Epithelial cell of prostate (primary cell): ENCODE data around the gene TES.
A peak's percentile ranks its signal among the peaks of the same experiment; 100 is the strongest.

Source experiments
- DNase-seq: peaks from one replicate; pipeline ENCODE4 v3.0.0-alpha.2; 2011; ENCODE audit warnings: low read depth, low spot score
- H3K27ac ChIP-seq: fragments of 450-650 bp; 2 replicates; pipeline ENCODE4 v1.5.1; 2017; ENCODE audit warnings: mild to moderate bottlenecking

The TES gene

GRCh38 chr7:116218051-116218645 lies 7.8 kb downstream of the TES start:
- no peak for DNase-seq
- peak overlapping the region; percentile 39 for H3K27ac ChIP-seq

- no peak for DNase-seq
- peak overlapping the region; percentile 39 for H3K27ac ChIP-seq
Measured at GRCh38 chr7:116218747-116219146, 8.4 kb downstream of the TES start.

- no peak overlapping the region for H3K27ac ChIP-seq
- DNase-seq, result no peak
Measured at GRCh38 chr7:116219288-116219687, 8.9 kb downstream of the TES start.

GRCh38 chr7:116219834-116220233 lies 9.5 kb downstream of the TES start:
- DNase-seq, result no peak
- no peak overlapping the region for H3K27ac ChIP-seq

- DNase-seq, result no peak
- H3K27ac ChIP-seq, result no peak overlapping the region
Measured at GRCh38 chr7:116222501-116222900, 12.2 kb downstream of the TES start.

- DNase-seq, result no peak
- H3K27ac ChIP-seq, result no peak overlapping the region
Measured at GRCh38 chr7:116223588-116223987, 13.2 kb downstream of the TES start.

GRCh38 chr7:116224492-116225098 lies 14.3 kb downstream of the TES start:
- DNase-seq, result no peak
- no peak overlapping the region for H3K27ac ChIP-seq

- H3K27ac ChIP-seq, result peak overlapping the region; percentile 34
- no peak for DNase-seq
Measured at GRCh38 chr7:116225860-116226259, 15.5 kb downstream of the TES start.

- no peak for DNase-seq
- H3K27ac ChIP-seq, result peak overlapping the region; percentile 34
Measured at GRCh38 chr7:116226664-116227063, 16.3 kb downstream of the TES start.

- peak overlapping the region; percentile 34 for H3K27ac ChIP-seq
- no peak for DNase-seq
Measured at GRCh38 chr7:116227678-116228239, 17.4 kb downstream of the TES start.

- no peak overlapping the region for H3K27ac ChIP-seq
- no peak for DNase-seq
Measured at GRCh38 chr7:116228241-116228640, 17.9 kb downstream of the TES start.

- DNase-seq, result no peak
- peak overlapping the region; percentile 40 for H3K27ac ChIP-seq
Measured at GRCh38 chr7:116229366-116229765, 19.0 kb downstream of the TES start.

- H3K27ac ChIP-seq, result peak overlapping the region; percentile 40
- no peak for DNase-seq
Measured at GRCh38 chr7:116230191-116231005, 20.1 kb downstream of the TES start.

- DNase-seq, result no peak
- peak overlapping the region; percentile 40 for H3K27ac ChIP-seq
Measured at GRCh38 chr7:116231543-116231942, 21.2 kb downstream of the TES start.

- peak overlapping the region; percentile 40 for H3K27ac ChIP-seq
- no peak for DNase-seq
Measured at GRCh38 chr7:116231949-116232348, 21.6 kb downstream of the TES start.

GRCh38 chr7:116232350-116232749 lies 22.0 kb downstream of the TES start:
- DNase-seq, result no peak
- H3K27ac ChIP-seq, result peak overlapping the region; percentile 40

- DNase-seq, result no peak
- peak overlapping the region; percentile 40 for H3K27ac ChIP-seq
Measured at GRCh38 chr7:116232920-116233319, 22.6 kb downstream of the TES start.

- no peak overlapping the region for H3K27ac ChIP-seq
- no peak for DNase-seq
Measured at GRCh38 chr7:116234517-116235200, 24.3 kb downstream of the TES start.

- no peak for DNase-seq
- H3K27ac ChIP-seq, result no peak overlapping the region
Measured at GRCh38 chr7:116235380-116235779, 25.0 kb downstream of the TES start.

GRCh38 chr7:116236020-116236630 lies 25.8 kb downstream of the TES start:
- no peak overlapping the region for H3K27ac ChIP-seq
- no peak for DNase-seq
